GM04504 (cell line): ENCODE measurements around the gene EBF4.

ENCODE experiments used
- DNase-seq: peaks from one replicate; pipeline ENCODE4 v3.0.0-alpha.2; 2012; ENCODE audit warnings: low read depth

The EBF4 gene

GRCh38 chr20:2692036-2692885, at the start of gene EBF4:
EBF4 (plus strand) TSS chr20:2692780; CDS start chr20:2693646, 866 bp downstream.
- no peak for DNase-seq

- no peak for DNase-seq
These were observed 48.9 kb upstream of the EBF4 start for GRCh38 chr20:2643708-2644107.

GRCh38 chr20:2651772-2652723, 40.5 kb upstream of the EBF4 start, which contains the start of gene NOP56:
NOP56 (plus strand) TSS chr20:2652632; CDS start chr20:2652661, 29 bp downstream.
- peak; percentile 80 for DNase-seq

- no peak for DNase-seq
These were observed 39.6 kb upstream of the EBF4 start for GRCh38 chr20:2652724-2653555.

GRCh38 chr20:2653556-2654383, 38.8 kb upstream of the EBF4 start:
- no peak for DNase-seq

- DNase-seq = no peak
These were observed 38.2 kb upstream of the EBF4 start for GRCh38 chr20:2654384-2654822.

- no peak for DNase-seq
These were observed 37.7 kb upstream of the EBF4 start for GRCh38 chr20:2654831-2655230.

- no peak for DNase-seq
These were observed 37.1 kb upstream of the EBF4 start for GRCh38 chr20:2655331-2656116.

GRCh38 chr20:2656471-2657117, 36.0 kb upstream of the EBF4 start:
- DNase-seq = no peak

GRCh38 chr20:2657241-2657640, 35.3 kb upstream of the EBF4 start:
- DNase-seq = no peak

- no peak for DNase-seq
These were observed 34.9 kb upstream of the EBF4 start for GRCh38 chr20:2657674-2658073.

- DNase-seq = no peak
These were observed 33.9 kb upstream of the EBF4 start for GRCh38 chr20:2658414-2659354.

GRCh38 chr20:2659547-2659946, 33.0 kb upstream of the EBF4 start:
- DNase-seq = no peak

- no peak for DNase-seq
These were observed 29.2 kb upstream of the EBF4 start for GRCh38 chr20:2663364-2663886.

- DNase-seq = peak; percentile 79
These were observed 28.5 kb upstream of the EBF4 start, which contains the start of gene IDH3B for GRCh38 chr20:2663887-2664719. IDH3B (minus strand) TSS chr20:2664216; CDS start chr20:2664188, 28 bp downstream.

GRCh38 chr20:2671977-2672376, 20.6 kb upstream of the EBF4 start:
- DNase-seq = no peak

GRCh38 chr20:2672446-2672845, 20.1 kb upstream of the EBF4 start:
- no peak for DNase-seq
